Measurements from ENCODE around the gene ZNF394. TPM values are rescaled to one million over a fixed set of nuclear protein-coding genes. Genes with fewer than 3 reads are reported as not detected.
"Not testable (repeated sequence)": the region's sequence is repeated elsewhere in the genome, so short reads cannot be mapped to it uniquely, and the experiment has no call there.

Gene ZNF394
- 10 to 100 TPM; 14.0 to 15.3 (median 14.4) TPM for polyA plus RNA-seq (ENCODE audit: insufficient read length in 4 of 4)

DNA sequence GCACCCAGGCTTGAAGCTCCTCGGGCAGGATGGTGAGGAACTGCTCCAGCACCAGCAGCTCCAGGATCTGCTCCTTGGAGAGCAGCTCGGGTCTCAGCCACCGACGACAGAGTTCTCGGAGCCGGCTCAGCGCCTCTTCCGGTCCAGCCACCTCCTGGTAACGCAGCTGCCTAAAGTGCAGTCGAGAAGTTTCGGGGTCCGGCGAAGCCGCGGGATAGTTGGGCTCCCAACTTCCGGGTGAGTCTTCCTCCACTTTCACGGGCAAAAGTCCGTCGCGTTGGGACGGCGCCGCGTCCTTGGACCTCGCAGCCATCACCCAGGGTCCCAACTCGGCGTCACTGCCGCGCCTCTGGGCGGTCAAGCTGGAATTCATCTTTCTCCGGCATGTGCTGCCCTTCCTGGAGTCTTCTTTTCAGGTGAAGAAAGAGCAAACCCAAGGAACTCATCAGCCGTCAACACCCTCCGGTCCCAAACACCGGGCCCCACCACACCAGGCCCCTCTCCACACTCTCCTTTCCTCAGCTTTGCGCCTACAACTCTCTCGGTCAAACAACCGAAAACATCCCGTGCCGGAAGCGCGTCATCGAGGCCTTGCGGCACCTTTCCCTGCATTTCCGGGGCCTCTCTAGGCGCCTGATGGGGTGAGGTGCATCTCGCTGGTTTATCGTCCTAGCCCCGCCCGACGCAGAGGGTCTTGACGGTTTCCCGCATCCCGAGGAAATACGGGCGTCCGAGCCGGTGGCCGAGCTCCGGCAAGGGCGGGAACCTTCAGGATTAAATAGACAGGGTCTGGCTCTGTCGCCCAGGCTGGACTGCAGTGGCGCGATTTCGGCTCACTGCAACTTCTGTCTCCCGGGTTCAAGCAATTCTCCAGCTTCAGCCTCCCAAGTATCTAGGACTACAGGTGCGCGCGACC is at the start of gene ZNF394:
Gene ZNF394 (minus strand): TSS at position 561 of the 916 bp plus-strand sequence. CDS start 188 bp downstream, at position 373.
- DNase-seq (ENCODE audit: low read depth in 4 of 4, low spot score in 3 of 4) = peak; percentile 84 to 92 (median 88)

GRCh38 chr7:99549545-99549944 is 49.5 kb upstream of the ZNF394 start:
- DNase-seq (ENCODE audit: low read depth in 4 of 4, low spot score in 3 of 4) = not testable (repeated sequence)

GRCh38 chr7:99545308-99545707 is 45.2 kb upstream of the ZNF394 start:
- not testable (repeated sequence) for DNase-seq (ENCODE audit: low read depth in 4 of 4, low spot score in 3 of 4)

GRCh38 chr7:99543916-99544315 is 43.8 kb upstream of the ZNF394 start:
- no peak for DNase-seq (ENCODE audit: low read depth in 4 of 4, low spot score in 3 of 4)

GRCh38 chr7:99543081-99543671 is 43.1 kb upstream of the ZNF394 start:
- DNase-seq (ENCODE audit: low read depth in 4 of 4, low spot score in 3 of 4) = no peak

DNA sequence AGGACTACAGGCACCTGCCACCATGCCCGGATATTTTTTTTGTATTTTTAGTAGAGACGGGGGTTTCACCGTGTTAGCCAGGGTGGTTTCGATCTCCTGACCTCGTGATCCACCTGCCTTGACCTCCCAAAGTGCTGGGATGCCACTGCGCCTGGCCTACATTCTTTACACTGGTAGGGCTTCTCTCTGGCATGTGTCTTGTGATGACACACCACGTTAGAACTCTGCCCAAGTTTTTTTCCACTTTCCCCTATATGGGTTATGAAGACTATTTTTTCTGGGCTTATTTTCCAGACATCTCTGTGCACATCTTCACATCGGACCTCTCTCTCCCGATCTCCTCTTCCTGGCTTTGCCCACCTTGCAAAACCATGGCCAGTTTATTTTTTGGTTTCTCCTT is 41.1 kb upstream of the ZNF394 start:
- DNase-seq (ENCODE audit: low read depth in 4 of 4, low spot score in 3 of 4) = no peak

- DNase-seq (ENCODE audit: low read depth in 4 of 4, low spot score in 3 of 4) = no peak
Observed at GRCh38 chr7:99540542-99540941, 40.5 kb upstream of the ZNF394 start.

GRCh38 chr7:99539213-99539811 is 39.2 kb upstream of the ZNF394 start:
- no peak for DNase-seq (ENCODE audit: low read depth in 4 of 4, low spot score in 3 of 4)

GRCh38 chr7:99535667-99536066 is 35.6 kb upstream of the ZNF394 start:
- no peak for DNase-seq (ENCODE audit: low read depth in 4 of 4, low spot score in 3 of 4)

DNA sequence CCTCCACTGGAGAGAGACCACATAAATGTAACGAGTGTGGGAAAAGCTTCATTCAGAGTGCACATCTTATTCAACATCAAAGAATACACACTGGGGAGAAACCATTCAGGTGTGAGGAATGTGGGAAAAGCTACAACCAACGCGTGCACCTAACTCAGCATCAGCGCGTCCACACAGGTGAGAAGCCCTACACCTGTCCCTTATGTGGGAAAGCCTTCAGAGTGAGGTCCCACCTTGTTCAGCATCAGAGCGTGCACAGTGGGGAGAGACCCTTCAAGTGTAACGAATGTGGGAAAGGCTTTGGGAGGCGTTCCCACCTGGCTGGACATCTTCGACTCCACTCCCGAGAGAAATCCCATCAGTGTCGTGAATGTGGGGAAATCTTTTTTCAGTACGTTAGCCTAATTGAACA is 31.3 kb upstream of the ZNF394 start:
- no peak for DNase-seq (ENCODE audit: low read depth in 4 of 4, low spot score in 3 of 4)

DNA sequence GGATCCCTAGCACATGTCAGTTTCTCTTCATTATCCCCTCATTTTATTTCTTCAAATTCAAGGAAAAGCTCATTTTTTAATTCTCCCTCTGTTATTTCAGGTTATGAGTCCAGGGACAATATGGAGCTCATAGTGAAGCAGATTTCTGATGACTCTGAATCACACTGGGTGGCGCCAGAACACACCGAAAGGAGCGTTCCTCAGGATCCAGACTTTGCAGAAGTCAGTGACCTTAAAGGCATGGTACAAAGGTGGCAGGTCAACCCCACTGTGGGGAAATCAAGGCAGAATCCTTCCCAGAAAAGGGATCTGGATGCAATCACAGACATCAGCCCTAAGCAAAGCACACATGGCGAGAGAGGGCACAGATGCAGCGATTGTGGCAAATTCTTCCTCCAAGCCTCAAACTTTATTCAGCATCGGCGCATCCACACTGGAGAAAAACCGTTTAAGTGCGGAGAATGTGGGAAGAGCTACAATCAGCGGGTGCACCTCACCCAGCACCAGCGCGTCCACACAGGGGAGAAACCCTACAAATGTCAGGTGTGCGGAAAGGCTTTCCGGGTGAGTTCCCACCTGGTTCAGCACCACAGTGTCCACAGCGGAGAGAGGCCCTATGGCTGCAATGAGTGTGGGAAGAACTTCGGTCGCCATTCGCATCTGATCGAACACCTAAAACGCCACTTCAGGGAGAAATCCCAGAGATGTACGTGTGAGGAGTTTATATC is 25.8 kb upstream of the ZNF394 start:
- DNase-seq (ENCODE audit: low read depth in 4 of 4, low spot score in 3 of 4) = no peak

DNA sequence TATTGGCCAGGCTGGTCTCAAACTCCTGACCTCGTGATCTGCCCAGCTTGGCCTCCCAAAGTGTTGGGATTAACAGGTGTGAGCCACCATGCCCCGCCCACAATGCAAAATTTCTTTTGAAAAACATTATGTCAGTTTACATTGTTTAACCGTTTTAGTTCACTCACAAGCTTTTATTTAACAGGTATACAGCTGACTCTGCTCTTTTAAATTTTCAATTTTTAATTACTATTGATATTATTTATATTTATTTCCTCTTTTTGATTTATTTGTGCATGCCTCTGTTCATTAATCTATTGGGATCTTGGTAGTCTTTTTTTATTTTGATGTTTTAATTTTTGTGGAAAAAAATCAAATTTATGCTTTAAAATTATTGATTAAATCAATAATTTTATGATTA is 21.3 kb upstream of the ZNF394 start:
- DNase-seq (ENCODE audit: low read depth in 4 of 4, low spot score in 3 of 4) = no peak

DNA sequence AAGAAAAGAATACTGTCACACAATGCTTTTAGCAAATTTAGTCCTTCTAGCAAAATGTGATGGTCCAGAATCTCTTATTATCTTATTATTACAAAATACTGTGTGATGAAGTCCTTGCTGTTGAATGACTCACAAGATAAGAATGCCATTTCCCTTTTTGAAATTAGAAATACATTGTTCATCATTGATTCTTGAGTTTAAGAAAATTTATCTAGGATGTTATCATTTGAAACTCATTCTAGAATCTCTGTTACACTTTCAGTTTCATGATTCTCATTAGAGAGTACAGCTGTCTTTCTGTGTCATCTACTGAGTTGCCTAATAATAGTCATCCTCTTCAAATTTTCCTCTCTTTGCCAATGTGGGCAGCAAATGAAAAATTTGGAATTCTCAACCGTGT is 14.0 kb upstream of the ZNF394 start:
- no peak for DNase-seq (ENCODE audit: low read depth in 4 of 4, low spot score in 3 of 4)

DNA sequence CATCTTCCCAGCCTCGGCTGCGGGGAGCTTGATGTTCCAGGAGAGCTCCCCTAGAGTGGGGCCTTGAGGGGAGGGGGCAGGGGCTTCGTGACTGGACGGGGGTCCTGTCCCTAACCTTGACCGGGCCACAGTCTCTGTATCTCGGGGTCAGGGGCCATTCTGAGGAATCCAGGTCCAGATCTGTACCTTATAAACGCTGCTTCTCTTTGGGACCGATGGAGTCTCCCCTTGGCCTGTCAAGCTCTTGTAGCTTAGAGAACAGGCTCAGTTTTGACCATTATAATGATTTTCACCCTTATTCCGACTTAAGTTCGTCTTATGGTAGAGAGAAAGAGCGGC is 5.2 kb upstream of the ZNF394 start:
- no peak for DNase-seq (ENCODE audit: low read depth in 4 of 4, low spot score in 3 of 4)

DNA sequence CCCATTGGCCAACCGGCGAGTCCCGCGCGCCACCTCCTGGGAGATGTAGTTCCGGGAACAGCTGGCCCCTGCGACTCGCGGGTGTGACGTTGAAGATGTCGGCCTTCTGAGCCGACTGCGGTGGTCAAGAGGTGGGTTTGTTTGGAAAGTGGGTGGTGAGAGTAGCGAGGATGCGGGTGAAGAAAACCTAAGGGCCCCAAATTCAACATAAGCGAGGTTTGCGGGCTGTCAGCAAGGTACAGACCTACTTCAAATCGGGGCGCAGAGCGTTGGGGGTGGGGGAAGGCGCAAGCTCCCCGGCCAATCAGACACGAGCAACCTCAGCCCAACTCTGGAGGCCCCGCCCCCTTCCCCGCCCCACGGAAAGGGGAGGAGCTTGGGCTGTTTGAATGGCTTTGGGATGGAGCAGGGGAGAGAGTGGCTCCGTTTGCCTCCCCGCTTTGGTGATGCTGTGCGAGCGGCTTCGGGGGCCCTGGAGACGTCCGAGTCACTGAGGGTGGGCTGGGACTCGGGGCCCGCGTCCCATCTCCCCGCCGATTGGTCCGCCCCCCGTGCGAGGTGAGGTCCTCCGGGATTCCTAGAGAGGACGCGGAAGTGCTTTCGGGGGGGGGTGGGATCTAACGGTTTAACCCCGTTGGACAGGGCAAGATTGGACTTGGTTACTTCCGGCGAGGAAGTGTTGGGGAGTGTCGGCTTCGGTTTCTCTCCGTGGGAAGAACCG is 4.7 kb upstream of the ZNF394 start, which contains the start of gene ZKSCAN5:
Gene ZKSCAN5 (plus strand): TSS at position 60 of the 721 bp plus-strand sequence. CDS start 1,383 bp downstream, outside the sequence.
- DNase-seq (ENCODE audit: low read depth in 4 of 4, low spot score in 3 of 4) = peak; percentile 94 to 99 (median 97)

GRCh38 chr7:99504281-99504602 is 4.2 kb upstream of the ZNF394 start:
- peak in 1 of 4 donors; percentile 97 for DNase-seq (ENCODE audit: low read depth in 4 of 4, low spot score in 3 of 4)

DNA sequence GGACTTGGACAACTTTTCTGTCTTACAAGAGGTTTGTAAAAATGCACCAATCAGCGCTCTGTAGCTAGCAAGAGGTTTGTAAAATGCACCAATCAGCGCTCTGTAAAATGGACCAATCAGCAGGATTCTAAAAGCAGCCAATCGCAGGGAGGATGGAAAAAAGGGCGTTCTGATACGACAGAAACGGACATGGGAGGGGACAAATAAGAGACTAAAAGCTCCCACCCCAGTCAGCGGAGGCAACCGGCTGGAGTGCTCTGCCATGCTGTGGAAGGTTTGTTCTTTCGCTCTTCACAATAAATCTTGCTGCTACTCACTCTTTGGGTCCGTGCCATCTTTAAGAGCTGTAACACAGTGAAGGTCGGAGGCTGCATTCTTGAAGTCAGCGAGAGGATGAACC is 1.2 kb upstream of the ZNF394 start:
- DNase-seq (ENCODE audit: low read depth in 4 of 4, low spot score in 3 of 4) = not testable (repeated sequence)

DNA sequence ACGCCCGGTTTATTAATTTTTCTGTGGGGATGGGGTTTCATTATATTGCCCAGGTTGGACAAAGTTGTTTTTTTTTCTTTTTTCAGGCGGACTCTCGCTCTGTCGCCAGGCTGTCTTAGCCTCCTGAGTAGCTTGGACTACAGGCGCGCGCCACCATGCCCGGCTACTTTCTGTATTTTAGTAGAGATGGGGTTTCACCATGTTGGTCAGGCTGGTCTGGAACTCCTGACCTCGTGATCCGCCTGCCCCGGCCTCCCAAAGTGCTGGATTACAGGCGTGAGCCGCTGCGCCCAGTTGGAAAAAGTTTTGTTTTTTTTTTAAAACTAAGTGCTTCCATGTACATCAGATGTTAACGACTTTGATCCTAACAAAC is 542 bp upstream of the ZNF394 start:
- no peak for DNase-seq (ENCODE audit: low read depth in 4 of 4, low spot score in 3 of 4)

DNA sequence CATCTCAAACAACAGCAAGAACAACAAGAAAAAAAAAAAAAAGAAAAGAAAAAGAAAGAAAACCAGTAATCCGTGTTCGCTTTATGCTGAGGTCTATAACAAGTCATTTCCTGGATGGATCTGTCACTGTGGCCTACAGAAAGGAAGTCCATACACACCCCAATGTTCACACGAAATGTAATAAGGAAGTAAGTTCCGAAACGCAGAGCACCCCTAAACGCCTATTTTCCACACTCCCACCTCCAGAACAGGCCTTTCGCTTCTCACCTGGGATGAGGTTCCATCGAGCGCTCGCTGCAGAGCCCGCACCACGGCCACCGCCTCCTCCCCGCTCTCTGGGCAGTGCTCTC is 735 bp downstream of the ZNF394 start:
- DNase-seq (ENCODE audit: low read depth in 4 of 4, low spot score in 3 of 4) = no peak

DNA sequence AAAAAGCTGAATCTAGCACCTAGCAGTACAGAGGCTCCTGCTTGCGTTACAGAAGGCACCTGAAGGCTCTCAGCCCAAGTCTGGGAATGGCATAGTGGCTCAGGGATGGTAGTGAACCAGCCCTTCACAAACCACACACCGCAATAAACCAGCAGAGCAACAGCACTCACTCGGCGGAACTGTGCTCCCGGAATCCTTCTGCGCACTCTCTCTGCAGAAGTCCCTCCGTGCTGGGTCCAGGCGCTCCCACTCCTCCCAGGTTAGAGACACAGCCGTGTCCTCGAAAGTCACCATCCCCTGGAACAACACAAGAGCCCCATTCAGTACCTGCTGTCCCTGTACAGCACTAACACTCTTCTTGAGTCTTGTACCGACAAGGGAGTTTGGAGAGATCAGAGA is 1.5 kb downstream of the ZNF394 start:
- no peak for DNase-seq (ENCODE audit: low read depth in 4 of 4, low spot score in 3 of 4)

Measured in right renal pelvis (tissue), 4 donors.